Neural progenitor cell (in vitro differentiated cells): ENCODE measurements around the gene SLC12A7.

Experiments
- EZH2 ChIP-seq: fragments of 200-600 bp; sonication (generic); IDR thresholded peaks from 2 replicates; pipeline ENCODE4 v1.6.1; 2017; ENCODE audit warnings: antibody characterized with exemption, mild to moderate bottlenecking, moderate library complexity
- EZH2phosphoT487 ChIP-seq: fragments of 200-600 bp; sonication (generic); IDR thresholded peaks from 2 replicates; pipeline ENCODE4 v1.6.1; 2017; ENCODE audit warnings: antibody characterized with exemption
- TF ChIP-seq, protein P1 (sequence below): fragments of 200-600 bp; sonication (generic); IDR thresholded peaks from 2 replicates; pipeline ENCODE4 v1.5.1; 2017; ENCODE audit warnings: antibody characterized with exemption, mild to moderate bottlenecking

DNA sequence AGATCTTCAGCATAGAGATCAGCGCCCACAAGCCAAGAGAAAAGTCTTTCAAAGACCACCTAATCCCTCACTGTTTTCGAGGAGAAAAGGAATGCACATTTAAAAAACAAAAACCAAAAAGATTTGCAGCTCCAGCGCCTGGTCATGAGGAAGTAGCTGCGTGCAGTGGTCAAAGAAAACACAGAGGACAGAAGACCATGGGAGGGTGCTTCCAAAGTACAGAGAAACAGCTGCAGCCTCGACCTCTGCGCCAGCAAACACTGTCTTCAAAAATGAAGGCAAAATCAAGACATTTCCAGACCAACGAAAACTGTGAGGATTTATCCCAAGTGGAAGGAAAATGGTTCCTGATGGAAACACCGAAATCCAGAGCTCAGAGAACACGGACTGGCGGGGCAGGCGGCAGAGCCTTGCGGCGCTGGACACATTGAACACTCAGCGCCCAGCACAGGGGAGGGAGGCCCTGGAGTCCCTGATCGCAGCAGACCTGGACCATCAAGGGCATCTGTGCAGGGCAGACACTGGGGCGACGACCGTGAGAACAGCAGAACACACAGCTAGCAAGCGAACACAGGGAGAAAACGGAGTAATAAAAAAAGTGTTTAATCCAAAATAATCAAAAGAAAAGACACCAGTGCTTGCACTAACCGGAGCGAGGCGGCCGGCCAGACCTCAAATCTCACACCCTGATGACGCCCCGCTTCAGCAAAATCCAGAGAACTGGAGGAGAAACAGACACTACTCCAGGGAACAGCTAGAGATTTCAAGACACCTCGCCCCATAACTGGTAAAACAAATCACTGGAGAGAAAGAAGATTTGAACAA lies 12.6 kb upstream of the SLC12A7 start:
- TF ChIP-seq, protein P1, sequence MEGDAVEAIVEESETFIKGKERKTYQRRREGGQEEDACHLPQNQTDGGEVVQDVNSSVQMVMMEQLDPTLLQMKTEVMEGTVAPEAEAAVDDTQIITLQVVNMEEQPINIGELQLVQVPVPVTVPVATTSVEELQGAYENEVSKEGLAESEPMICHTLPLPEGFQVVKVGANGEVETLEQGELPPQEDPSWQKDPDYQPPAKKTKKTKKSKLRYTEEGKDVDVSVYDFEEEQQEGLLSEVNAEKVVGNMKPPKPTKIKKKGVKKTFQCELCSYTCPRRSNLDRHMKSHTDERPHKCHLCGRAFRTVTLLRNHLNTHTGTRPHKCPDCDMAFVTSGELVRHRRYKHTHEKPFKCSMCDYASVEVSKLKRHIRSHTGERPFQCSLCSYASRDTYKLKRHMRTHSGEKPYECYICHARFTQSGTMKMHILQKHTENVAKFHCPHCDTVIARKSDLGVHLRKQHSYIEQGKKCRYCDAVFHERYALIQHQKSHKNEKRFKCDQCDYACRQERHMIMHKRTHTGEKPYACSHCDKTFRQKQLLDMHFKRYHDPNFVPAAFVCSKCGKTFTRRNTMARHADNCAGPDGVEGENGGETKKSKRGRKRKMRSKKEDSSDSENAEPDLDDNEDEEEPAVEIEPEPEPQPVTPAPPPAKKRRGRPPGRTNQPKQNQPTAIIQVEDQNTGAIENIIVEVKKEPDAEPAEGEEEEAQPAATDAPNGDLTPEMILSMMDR: no peak
- TF ChIP-seq EZH2phosphoT487: no peak
- no peak for TF ChIP-seq EZH2
